ENCODE measurements around the gene ARSI.

DNA sequence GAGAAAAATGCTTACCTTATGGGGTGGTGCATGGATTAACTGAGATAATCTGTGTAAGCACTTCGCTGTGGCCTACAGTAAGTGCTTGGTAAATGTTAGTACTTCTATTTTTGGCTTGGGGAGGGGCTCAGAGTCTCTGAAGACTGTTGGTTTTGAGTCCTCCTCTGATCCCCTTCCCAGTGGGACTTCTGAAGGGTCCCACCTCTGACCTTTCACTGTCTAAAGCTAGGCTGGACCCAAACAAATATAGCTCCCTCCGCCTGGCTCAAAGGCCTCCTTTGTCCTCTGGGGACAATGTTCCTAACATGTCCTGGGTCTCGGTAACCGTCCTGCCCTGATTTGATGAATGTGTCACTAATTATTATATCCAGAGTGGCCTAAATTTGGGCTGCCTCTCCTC lies 47.9 kb downstream of the ARSI start:
- no peak for TF ChIP-seq JUND (IDR thresholded peaks at IDR 0.05)
- no peak for TF ChIP-seq CTCF (IDR thresholded peaks at IDR 0.05; ENCODE audit: low read depth, low read length, missing input control)
- no peak for TF ChIP-seq ZBTB33 (IDR thresholded peaks at IDR 0.05)
- no peak for TF ChIP-seq REST (IDR thresholded peaks at IDR 0.05)
- TF ChIP-seq, protein P1, sequence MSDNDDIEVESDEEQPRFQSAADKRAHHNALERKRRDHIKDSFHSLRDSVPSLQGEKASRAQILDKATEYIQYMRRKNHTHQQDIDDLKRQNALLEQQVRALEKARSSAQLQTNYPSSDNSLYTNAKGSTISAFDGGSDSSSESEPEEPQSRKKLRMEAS (IDR thresholded peaks at IDR 0.05), result no peak
- TF ChIP-seq YY1 (IDR thresholded peaks at IDR 0.05), result no peak
- TF ChIP-seq TAF1 (conservative IDR thresholded peaks at IDR 0.05), result no peak
- TF ChIP-seq RXRA (IDR thresholded peaks at IDR 0.05), result no peak
- no peak for TF ChIP-seq EGR1 (IDR thresholded peaks at IDR 0.05; ENCODE audit: low read depth in 2 of 2)
- no peak for TF ChIP-seq SP1 (IDR thresholded peaks at IDR 0.05)
- no peak for TF ChIP-seq RAD21 (IDR thresholded peaks at IDR 0.05)
- no peak for TF ChIP-seq HNF4G (IDR thresholded peaks at IDR 0.05)
- no peak for TF ChIP-seq GABPA (IDR thresholded peaks at IDR 0.05 in 1 of 2, conservative IDR thresholded peaks at IDR 0.05 in 1 of 2)

All from liver (tissue), 3 donors.